CD8-positive, alpha-beta memory T cell (primary cell): ENCODE measurements around the gene PTPRJ. TPM values are rescaled to one million over a fixed set of nuclear protein-coding genes. Genes with fewer than 3 reads are reported as not detected.
"Not testable (repeated sequence)": the region's sequence is repeated elsewhere in the genome, so short reads cannot be mapped to it uniquely, and the experiment has no call there.

Experiments used
- CTCF ChIA-PET: fragments of 350-600 bp; sonication (Branson Sonifier 250); formaldehyde crosslinking; loops from one replicate; lab custom pipeline; 2021; ENCODE audit warnings: antibody characterized with exemption; lab: Charles Lee
- POLR2A ChIA-PET: fragments of 350-600 bp; sonication (Branson Sonifier 250); formaldehyde crosslinking; loops from one replicate; lab custom pipeline; 2021; ENCODE audit warnings: antibody characterized with exemption; lab: Charles Lee
- DNase-seq, 5 donors: peaks; one replicate each; pipeline versions ENCODE4 v3.0.0 to v3.0.0-alpha.2; 2020 to 2022; ENCODE audit warnings: mixed read lengths in 1 of 5
- H3K27ac ChIP-seq: one replicate; pipeline ENCODE4 v1.7.0; 2013; ENCODE audit warnings: low read depth, mild to moderate bottlenecking, low read length, moderate library complexity
- H3K27me3 ChIP-seq: 2 replicates; pipeline ENCODE4 v1.7.0; 2013; ENCODE audit warnings: low read length, mild to moderate bottlenecking; ENCODE audit not compliant: insufficient read depth, poor library complexity, severe bottlenecking
- H3K36me3 ChIP-seq: 2 replicates; pipeline ENCODE4 v1.7.0; 2013; ENCODE audit warnings: mild to moderate bottlenecking, low read length, moderate library complexity; ENCODE audit not compliant: insufficient read depth
- H3K4me1 ChIP-seq: 2 replicates; pipeline ENCODE4 v1.7.0; 2013; ENCODE audit warnings: mild to moderate bottlenecking, low read length, moderate library complexity; ENCODE audit not compliant: insufficient read depth
- H3K4me3 ChIP-seq: 2 replicates; pipeline ENCODE4 v1.7.0; 2013; ENCODE audit warnings: mild to moderate bottlenecking, low read length
- H3K9me3 ChIP-seq: 2 replicates; pipeline ENCODE4 v1.7.0; 2013; ENCODE audit warnings: mild to moderate bottlenecking, low read length
- H3K27ac Mint-ChIP-seq, 8 donors: one replicate each; pipeline ENCODE4 v1.8.0; 2020 to 2021; ENCODE audit warnings: mixed read lengths in 8 of 8, mild to moderate bottlenecking in 6 of 8, inconsistent platforms in 3 of 8, moderate library complexity in 3 of 8
- H3K27me3 Mint-ChIP-seq, 2 donors: one replicate each; pipeline ENCODE4 v1.8.0; 2020 to 2021; ENCODE audit warnings: mixed read lengths in 2 of 2, mild to moderate bottlenecking in 1 of 2, moderate library complexity in 1 of 2
- H3K36me3 Mint-ChIP-seq, 3 donors: one replicate each; pipeline ENCODE4 v1.8.0; 2020 to 2021; ENCODE audit warnings: mixed read lengths in 3 of 3, inconsistent platforms in 1 of 3, mild to moderate bottlenecking in 1 of 3
- H3K4me1 Mint-ChIP-seq, 3 donors: one replicate each; pipeline ENCODE4 v1.8.0; 2020 to 2021; ENCODE audit warnings: mixed read lengths in 3 of 3, inconsistent platforms in 1 of 3, mild to moderate bottlenecking in 1 of 3
- H3K4me3 Mint-ChIP-seq, 7 donors: one replicate each; pipeline ENCODE4 v1.8.0; 2020 to 2021; ENCODE audit warnings: mixed read lengths in 7 of 7, mild to moderate bottlenecking in 6 of 7, moderate library complexity in 4 of 7, inconsistent platforms in 2 of 7
- H3K9me3 Mint-ChIP-seq, 5 donors: one replicate each; pipeline ENCODE4 v1.8.0; 2020 to 2022; ENCODE audit warnings: mixed read lengths in 5 of 5, mild to moderate bottlenecking in 3 of 5, moderate library complexity in 2 of 5, inconsistent platforms in 1 of 5
- polyA plus RNA-seq: library from polyadenylated mRNA; unstranded; fragments of 300-500 nt; fragmentation: Illumina TruSeq; gene quantifications from one replicate; pipeline ENCODE4 v1.2.3, GENCODE V29; 2021
- total RNA-seq, 2 experiments: library from RNA; stranded (reverse); gene quantifications; one replicate each; pipeline ENCODE4 v1.2.3, GENCODE V29; 2021

Gene PTPRJ
- total and polyA plus RNA-seq, 3 experiments from 2014 or later: 16.0 to 25.6 (median 25.1) TPM

DNA sequence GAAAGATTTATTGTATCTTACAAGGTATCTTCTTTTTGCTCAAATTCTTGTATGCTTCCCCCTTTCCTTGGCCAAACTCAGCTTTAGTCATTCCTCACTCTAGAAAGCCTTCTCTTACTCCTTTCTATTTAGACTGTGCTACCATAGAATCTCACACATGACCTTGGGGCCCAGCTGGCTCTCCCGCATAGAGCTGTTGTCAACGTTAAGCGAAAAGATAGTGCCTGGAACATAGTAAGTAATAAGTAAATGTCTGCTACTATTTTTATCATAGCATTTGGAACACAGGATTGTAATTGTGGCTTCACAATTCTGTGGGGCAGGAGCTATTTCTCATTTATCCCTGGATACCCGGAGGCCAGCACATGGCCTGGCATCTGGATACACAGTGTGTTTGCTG, 197.3 kb downstream of the PTPRJ start:
- Histone ChIP-seq H3K27ac (no peak overlapping the region), H3K4me1 (no peaks in the 10 kb centered on the region), H3K4me3 (no peak overlapping the region), H3K9me3 (no peaks in the 10 kb centered on the region), H3K36me3 (no peaks in the 10 kb centered on the region), H3K27me3 (no peaks in the 10 kb centered on the region)
- Mint-ChIP-seq H3K27me3 (peaks cover 0 to 4% of the 10 kb centered on the region in 2 donors), H3K4me3 (no peak overlapping the region), H3K9me3 (peaks cover 0 to 2% (median 0%) of the 10 kb centered on the region in 5 donors), H3K36me3 (no peaks in the 10 kb centered on the region), H3K4me1 (peaks cover 6 to 11% (median 11%) of the 10 kb centered on the region in 3 donors), H3K27ac (no peak overlapping the region)
- ChIA-PET POLR2A (no interaction called here), CTCF (no interaction called here)
- DNase-seq: no peak

- no peak overlapping the region for H3K4me3 ChIP-seq
- Mint-ChIP-seq H3K4me3 (no peak overlapping the region), H3K27me3 (peaks cover 0 to 2% of the 10 kb centered on the region in 2 donors), H3K4me1 (no peaks in the 10 kb centered on the region), H3K27ac (peak overlapping the region in 1 of 8 donors; percentile 70), H3K9me3 (peaks cover 0 to 2% (median 0%) of the 10 kb centered on the region in 5 donors), H3K36me3 (peaks cover 0 to 3% (median 0%) of the 10 kb centered on the region in 3 donors)
- H3K36me3 ChIP-seq: no peaks in the 10 kb centered on the region
- no peaks in the 10 kb centered on the region for H3K9me3 ChIP-seq
- H3K27ac ChIP-seq: no peak overlapping the region
- H3K27me3 ChIP-seq: no peaks in the 10 kb centered on the region
- no peak for DNase-seq
- H3K4me1 ChIP-seq: no peaks in the 10 kb centered on the region
- ChIA-PET CTCF (no interaction called here), POLR2A (no interaction called here)
These were observed 200.3 kb downstream of the PTPRJ start for GRCh38 chr11:48180627-48181026.

- no peak overlapping the region for H3K4me3 ChIP-seq
- Mint-ChIP-seq H3K36me3 (peaks cover 0 to 3% (median 0%) of the 10 kb centered on the region in 3 donors), H3K4me3 (no peak overlapping the region), H3K9me3 (peaks cover 0 to 6% (median 0%) of the 10 kb centered on the region in 5 donors), H3K4me1 (no peaks in the 10 kb centered on the region), H3K27ac (peak overlapping the region in 1 of 8 donors; percentile 19), H3K27me3 (peaks cover 0 to 4% of the 10 kb centered on the region in 2 donors)
- H3K27me3 ChIP-seq: no peaks in the 10 kb centered on the region
- no peaks in the 10 kb centered on the region for H3K36me3 ChIP-seq
- H3K4me1 ChIP-seq: no peaks in the 10 kb centered on the region
- ChIA-PET CTCF (interaction anchor here (1.3 kb wide), 1 partner anchor 11 kb away, joined by 4 read pairs; no protein-coding TSS in a partner anchor), POLR2A (no interaction called here)
- DNase-seq: no peak
- H3K9me3 ChIP-seq: no peaks in the 10 kb centered on the region
- no peak overlapping the region for H3K27ac ChIP-seq
These were observed 202.6 kb downstream of the PTPRJ start for GRCh38 chr11:48182860-48183526.

DNA sequence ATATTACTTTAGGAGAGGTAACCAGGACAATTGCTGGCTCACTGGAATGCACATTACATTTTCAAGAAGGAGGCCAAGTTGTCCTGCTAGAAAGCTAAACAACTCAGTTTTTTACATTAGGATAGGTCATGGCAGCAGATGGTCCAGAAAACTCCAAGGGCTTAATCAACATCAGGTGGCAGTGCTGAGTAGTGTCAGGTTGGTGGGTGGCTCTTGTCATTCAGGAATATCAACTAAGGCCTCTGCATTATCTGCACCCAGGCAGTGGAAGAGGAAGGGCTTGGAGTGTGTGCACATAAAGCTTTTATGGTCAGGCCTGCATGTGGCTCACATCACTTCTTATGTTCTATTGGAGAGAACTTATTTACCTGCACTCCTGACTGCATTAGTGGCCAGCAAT, 204.1 kb downstream of the PTPRJ start:
- H3K9me3 ChIP-seq: no peaks in the 10 kb centered on the region
- no peaks in the 10 kb centered on the region for H3K36me3 ChIP-seq
- POLR2A ChIA-PET: no interaction called here
- no peak for DNase-seq
- Mint-ChIP-seq H3K4me3 (no peak overlapping the region), H3K36me3 (peaks cover 0 to 3% (median 0%) of the 10 kb centered on the region in 3 donors), H3K4me1 (peaks cover 0 to 2% (median 2%) of the 10 kb centered on the region in 3 donors), H3K9me3 (peaks cover 0 to 16% (median 6%) of the 10 kb centered on the region in 5 donors), H3K27me3 (peaks cover 5 to 6% of the 10 kb centered on the region in 2 donors), H3K27ac (peak overlapping the region in 1 of 8 donors; percentile 61)
- H3K27me3 ChIP-seq: no peaks in the 10 kb centered on the region
- CTCF ChIA-PET: interaction anchor here (1.3 kb wide), 1 partner anchor 12 kb away, joined by 4 read pairs; no protein-coding TSS in a partner anchor
- H3K4me1 ChIP-seq: no peaks in the 10 kb centered on the region
- no peak overlapping the region for H3K4me3 ChIP-seq
- H3K27ac ChIP-seq: no peak overlapping the region

- peak overlapping the region; percentile 32 to 93 (median 85) for H3K27ac Mint-ChIP-seq
- peak overlapping the region; percentile 6 to 82 (median 77) for H3K4me3 Mint-ChIP-seq
- H3K9me3 ChIP-seq, CTCF ChIA-PET, H3K4me3 ChIP-seq, H3K27me3 ChIP-seq, H3K4me1 ChIP-seq, H3K36me3 ChIP-seq, H3K36me3 Mint-ChIP-seq: not testable (repeated sequence)
- H3K27me3 Mint-ChIP-seq: peaks cover 4 to 21% of the 10 kb centered on the region in 2 donors
- H3K9me3 Mint-ChIP-seq: peaks cover 10 to 36% (median 32%) of the 10 kb centered on the region in 5 donors
- DNase-seq: peak in 4 of 5 donors; percentile 14 to 74 (median 58)
- H3K4me1 Mint-ChIP-seq: peaks cover 24 to 29% (median 24%) of the 10 kb centered on the region in 3 donors
- peak overlapping the region; percentile 16 for H3K27ac ChIP-seq
- POLR2A ChIA-PET: interaction anchor here (0.8 kb wide), 1 partner anchor 626 kb away, joined by 11 read pairs; no protein-coding TSS in a partner anchor
These were observed 210.7 kb downstream of the PTPRJ start for GRCh38 chr11:48190906-48191654.

- Histone ChIP-seq H3K36me3 (no peaks in the 10 kb centered on the region), H3K27ac (no peak overlapping the region), H3K27me3 (no peaks in the 10 kb centered on the region), H3K9me3 (no peaks in the 10 kb centered on the region), H3K4me1 (peaks cover 4% of the 10 kb centered on the region), H3K4me3 (no peak overlapping the region)
- H3K4me3 Mint-ChIP-seq: no peak overlapping the region
- H3K4me1 Mint-ChIP-seq: peaks cover 24 to 29% (median 24%) of the 10 kb centered on the region in 3 donors
- no peak for DNase-seq
- H3K36me3 Mint-ChIP-seq: peaks cover 0 to 17% (median 2%) of the 10 kb centered on the region in 3 donors
- peaks cover 18 to 42% (median 36%) of the 10 kb centered on the region in 5 donors for H3K9me3 Mint-ChIP-seq
- ChIA-PET CTCF (no interaction called here), POLR2A (no interaction called here)
- peaks cover 5 to 33% of the 10 kb centered on the region in 2 donors for H3K27me3 Mint-ChIP-seq
- no peak overlapping the region for H3K27ac Mint-ChIP-seq
These were observed 213.5 kb downstream of the PTPRJ start for GRCh38 chr11:48193876-48194275.

DNA sequence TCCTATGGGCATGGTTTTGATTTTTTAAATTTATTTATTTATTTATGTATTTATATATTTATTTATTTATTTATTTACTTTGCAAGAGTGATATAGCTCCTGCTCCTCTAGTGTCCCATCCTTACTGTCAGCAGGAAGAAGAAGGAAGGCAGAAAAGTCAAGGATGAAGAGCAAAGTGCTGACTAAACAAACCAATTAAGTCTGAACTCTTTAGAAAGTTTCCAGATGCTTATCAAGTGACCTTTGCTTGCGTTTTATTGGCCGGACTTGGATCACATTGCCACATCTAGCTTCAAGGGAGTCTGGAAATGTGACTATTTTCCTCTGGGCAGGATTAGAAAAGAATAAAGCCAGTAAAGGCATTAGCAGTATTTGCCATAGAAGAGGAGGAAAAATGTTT, 227.5 kb downstream of the PTPRJ start:
- no peaks in the 10 kb centered on the region for H3K27me3 ChIP-seq
- ChIA-PET CTCF (no interaction called here), POLR2A (no interaction called here)
- Mint-ChIP-seq H3K27me3 (peaks cover 1 to 43% of the 10 kb centered on the region in 2 donors), H3K9me3 (peaks cover 0 to 4% (median 0%) of the 10 kb centered on the region in 5 donors), H3K4me3 (no peak overlapping the region), H3K4me1 (no peaks in the 10 kb centered on the region), H3K36me3 (no peaks in the 10 kb centered on the region), H3K27ac (no peak overlapping the region)
- H3K4me3 ChIP-seq: no peak overlapping the region
- H3K4me1 ChIP-seq: no peaks in the 10 kb centered on the region
- no peak for DNase-seq
- H3K27ac ChIP-seq: no peak overlapping the region
- no peaks in the 10 kb centered on the region for H3K36me3 ChIP-seq
- no peaks in the 10 kb centered on the region for H3K9me3 ChIP-seq

- H3K27ac Mint-ChIP-seq: no peak overlapping the region
- ChIA-PET CTCF (no interaction called here), POLR2A (no interaction called here)
- H3K27me3 Mint-ChIP-seq: peaks cover 8 to 40% of the 10 kb centered on the region in 2 donors
- no peaks in the 10 kb centered on the region for H3K36me3 Mint-ChIP-seq
- Histone ChIP-seq H3K27me3 (no peaks in the 10 kb centered on the region), H3K36me3 (no peaks in the 10 kb centered on the region), H3K27ac (no peak overlapping the region), H3K9me3 (no peaks in the 10 kb centered on the region), H3K4me1 (no peaks in the 10 kb centered on the region), H3K4me3 (no peak overlapping the region)
- peaks cover 0 to 1% (median 0%) of the 10 kb centered on the region in 3 donors for H3K4me1 Mint-ChIP-seq
- DNase-seq: no peak
- H3K4me3 Mint-ChIP-seq: no peak overlapping the region
- H3K9me3 Mint-ChIP-seq: no peaks in the 10 kb centered on the region
These were observed 229.7 kb downstream of the PTPRJ start for GRCh38 chr11:48210052-48210451.
